Neural cell (in vitro differentiated cells): ENCODE results near the gene AGAP2.

Experiments
- EZH2 ChIP-seq: fragments of 200-600, 300-800 bp; shearing (Covaris generic), sonication (generic); IDR thresholded peaks from 2 replicates; pipeline ENCODE4 v1.6.1; 2014; ENCODE audit warnings: antibody characterized with exemption, low read length, borderline replicate concordance, mild to moderate bottlenecking; ENCODE audit not compliant: insufficient read depth, poor library complexity, severe bottlenecking
- TF ChIP-seq, protein P1 (sequence below): fragments of 450-650 bp; IDR thresholded peaks from 2 replicates; pipeline ENCODE4 v1.5.1; 2014; ENCODE audit warnings: antibody characterized with exemption, mild to moderate bottlenecking, moderate library complexity; ENCODE audit not compliant: poor library complexity, severe bottlenecking

DNA sequence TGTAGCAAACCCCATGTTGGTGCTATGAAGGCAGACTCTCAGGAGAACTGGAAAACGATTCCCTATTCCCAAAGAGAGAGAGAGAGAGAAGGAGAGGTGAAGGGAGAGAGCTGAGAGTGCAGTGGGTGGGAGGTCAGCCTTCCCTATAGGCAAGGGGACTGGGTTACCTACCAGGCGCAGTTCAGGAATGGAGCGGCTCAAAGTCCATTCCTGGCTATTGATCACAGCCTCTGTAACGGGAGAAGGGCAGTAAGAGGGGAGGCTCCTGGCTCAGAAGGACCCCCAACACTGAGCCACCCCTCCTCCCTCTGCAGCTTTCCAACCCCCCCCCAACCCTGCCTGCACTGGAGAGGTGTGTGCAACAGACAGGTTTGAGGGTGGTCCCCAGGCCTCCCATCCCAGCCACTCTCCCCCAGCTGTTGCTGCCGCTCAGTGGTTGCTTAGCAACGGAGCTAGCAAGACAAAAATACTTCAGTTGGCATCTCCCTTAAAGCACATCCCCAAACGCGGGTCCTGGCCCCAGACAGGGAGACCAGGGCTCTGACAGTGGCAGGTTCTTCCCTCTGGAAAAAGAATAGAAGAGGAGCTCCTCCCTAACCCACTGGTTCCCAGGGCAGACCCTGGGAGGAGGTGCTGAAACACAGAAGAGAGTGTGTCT, 3.2 kb downstream of the AGAP2 start:
- TF ChIP-seq, protein P1, sequence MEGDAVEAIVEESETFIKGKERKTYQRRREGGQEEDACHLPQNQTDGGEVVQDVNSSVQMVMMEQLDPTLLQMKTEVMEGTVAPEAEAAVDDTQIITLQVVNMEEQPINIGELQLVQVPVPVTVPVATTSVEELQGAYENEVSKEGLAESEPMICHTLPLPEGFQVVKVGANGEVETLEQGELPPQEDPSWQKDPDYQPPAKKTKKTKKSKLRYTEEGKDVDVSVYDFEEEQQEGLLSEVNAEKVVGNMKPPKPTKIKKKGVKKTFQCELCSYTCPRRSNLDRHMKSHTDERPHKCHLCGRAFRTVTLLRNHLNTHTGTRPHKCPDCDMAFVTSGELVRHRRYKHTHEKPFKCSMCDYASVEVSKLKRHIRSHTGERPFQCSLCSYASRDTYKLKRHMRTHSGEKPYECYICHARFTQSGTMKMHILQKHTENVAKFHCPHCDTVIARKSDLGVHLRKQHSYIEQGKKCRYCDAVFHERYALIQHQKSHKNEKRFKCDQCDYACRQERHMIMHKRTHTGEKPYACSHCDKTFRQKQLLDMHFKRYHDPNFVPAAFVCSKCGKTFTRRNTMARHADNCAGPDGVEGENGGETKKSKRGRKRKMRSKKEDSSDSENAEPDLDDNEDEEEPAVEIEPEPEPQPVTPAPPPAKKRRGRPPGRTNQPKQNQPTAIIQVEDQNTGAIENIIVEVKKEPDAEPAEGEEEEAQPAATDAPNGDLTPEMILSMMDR, result no peak
- TF ChIP-seq EZH2, result no peak
